Mesodermal cell (in vitro differentiated cells): Measurements from ENCODE around the gene CREBBP.

ENCODE experiments used
- H3K27ac ChIP-seq: 2 replicates; pipeline ENCODE4 v1.7.0; 2013; ENCODE audit warnings: mild to moderate bottlenecking, low read depth, low read length, moderate library complexity; ENCODE audit not compliant: severe bottlenecking
- H3K36me3 ChIP-seq: 2 replicates; pipeline ENCODE4 v1.7.1; 2013; ENCODE audit warnings: mild to moderate bottlenecking, low read length, moderate library complexity; ENCODE audit not compliant: control insufficient read depth, insufficient read depth
- H3K4me1 ChIP-seq: one replicate; pipeline ENCODE4 v1.7.1; 2013; ENCODE audit warnings: mild to moderate bottlenecking, low read length; ENCODE audit not compliant: insufficient read depth, control insufficient read depth, poor library complexity, severe bottlenecking
- H3K4me3 ChIP-seq: 2 replicates; pipeline ENCODE4 v1.7.0; 2013; ENCODE audit warnings: low read length, control low read depth, mild to moderate bottlenecking; ENCODE audit not compliant: insufficient read depth, poor library complexity, severe bottlenecking; ENCODE audit errors: extremely low read depth
- H3K9me3 ChIP-seq: 2 replicates; pipeline ENCODE4 v1.7.1; 2013; ENCODE audit warnings: mild to moderate bottlenecking, low read length, moderate library complexity; ENCODE audit not compliant: control insufficient read depth
- WGBS, 2 experiments: methylation state at CpG; one replicate each; pipeline ENCODE4 v1.1.5; 2013; ENCODE audit warnings: missing lambda C conversion rate in 2 of 2; ENCODE audit not compliant: insufficient coverage in 2 of 2; 5-methylcytosine and 5-hydroxymethylcytosine counted together

CREBBP gene

DNA sequence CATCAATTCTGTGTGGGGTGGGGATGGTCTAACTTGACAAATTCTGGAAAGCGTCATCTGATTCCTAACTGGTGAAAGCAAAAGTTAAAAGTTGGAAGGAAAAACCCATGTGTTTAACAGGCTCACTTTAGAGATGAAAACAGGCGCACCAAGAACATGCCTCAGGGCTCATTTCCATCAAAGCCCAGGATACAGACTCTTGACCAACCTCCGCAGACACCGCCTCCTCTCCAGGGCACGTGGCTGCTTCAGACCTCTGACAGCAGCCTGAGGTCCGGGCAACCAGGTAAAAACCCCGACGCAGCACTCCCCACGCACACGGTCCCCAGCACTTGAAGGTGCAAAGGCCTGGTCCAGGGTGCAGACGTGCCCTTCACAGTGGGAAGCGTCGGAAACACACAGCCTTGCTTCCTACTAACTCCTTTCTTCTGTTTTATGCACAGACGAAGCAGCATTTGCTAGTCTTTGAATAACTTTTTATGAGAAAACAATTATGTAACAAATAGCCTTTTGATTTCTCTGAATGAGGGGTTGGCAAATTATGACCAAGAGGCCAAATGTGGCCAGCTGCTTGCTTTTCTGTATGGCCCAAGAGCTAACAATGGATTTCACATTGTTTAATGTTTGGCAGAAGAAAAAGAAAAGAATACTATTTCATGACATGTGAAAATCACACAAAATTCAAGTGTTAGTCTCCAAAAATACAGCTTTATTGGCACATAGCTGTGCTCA lies 119.0 kb downstream of the CREBBP start:
- H3K4me1 ChIP-seq: no peaks in the 10 kb centered on the region
- H3K4me3 ChIP-seq: no peak overlapping the region
- no peak overlapping the region for H3K27ac ChIP-seq
- H3K9me3 ChIP-seq: no peaks in the 10 kb centered on the region
- WGBS, 2 experiments: 88 to 94% methylated on average over 13 of the region's 14 CpGs
- peaks cover 84% of the 10 kb centered on the region for H3K36me3 ChIP-seq

DNA sequence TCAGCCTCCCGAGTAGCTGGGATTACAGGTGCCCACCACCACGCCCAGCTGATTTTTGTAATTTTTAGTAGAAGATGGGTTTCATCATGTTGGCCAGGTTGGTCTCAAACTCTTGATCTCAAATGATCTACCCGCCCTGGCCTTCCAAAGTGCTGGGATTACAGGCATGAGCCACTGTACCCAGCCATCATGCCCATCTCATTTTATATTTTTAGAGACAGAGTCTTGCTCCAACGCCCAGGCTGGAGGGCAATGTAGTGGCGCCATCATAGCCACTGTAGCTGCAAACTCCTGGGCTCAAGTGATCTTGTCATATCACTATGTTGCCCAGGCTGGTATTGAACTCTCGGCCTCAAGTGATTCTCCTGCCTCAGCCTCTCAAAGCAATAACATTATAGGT lies 120.0 kb downstream of the CREBBP start:
- WGBS, 2 experiments: 90 to 94% methylated on average over 2 to 4 of the region's 6 CpGs
- H3K27ac ChIP-seq: no peak overlapping the region
- no peak overlapping the region for H3K4me3 ChIP-seq
- peaks cover 83% of the 10 kb centered on the region for H3K36me3 ChIP-seq
- no peaks in the 10 kb centered on the region for H3K9me3 ChIP-seq
- H3K4me1 ChIP-seq: no peaks in the 10 kb centered on the region

DNA sequence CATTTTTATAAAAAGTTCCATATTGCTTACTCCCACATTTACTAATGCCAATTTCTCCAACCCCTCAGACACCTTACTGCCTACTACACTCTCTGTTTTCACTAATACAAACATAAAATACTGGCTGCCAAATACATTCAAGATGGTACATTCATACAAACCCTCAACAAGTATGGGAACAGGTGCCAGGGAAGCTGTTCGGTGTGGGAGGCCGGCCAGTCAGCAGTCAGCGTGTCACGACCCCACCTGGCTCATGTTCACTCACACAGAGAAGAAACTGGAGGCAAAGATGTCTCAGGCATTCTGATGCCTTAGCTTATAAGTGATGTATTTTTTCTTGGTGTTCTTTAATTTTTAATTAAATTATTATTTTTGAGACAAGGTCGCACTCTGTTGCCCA lies 120.8 kb downstream of the CREBBP start:
- H3K4me1 ChIP-seq: no peaks in the 10 kb centered on the region
- H3K36me3 ChIP-seq: peaks cover 77% of the 10 kb centered on the region
- 100% methylated on average over 1 of the region's 5 CpGs; no CpG with 5 or more reads in 1 of the 2 experiments for WGBS, 2 experiments

GRCh38 chr16:3756113-3756512 lies 124.4 kb downstream of the CREBBP start:
- no peaks in the 10 kb centered on the region for H3K4me1 ChIP-seq
- peaks cover 77% of the 10 kb centered on the region for H3K36me3 ChIP-seq
- whole genome bisulfite sequencing, 2 experiments: 96 to 99% methylated on average over 7 of the region's 9 CpGs
- H3K4me3 ChIP-seq: no peak overlapping the region
- no peaks in the 10 kb centered on the region for H3K9me3 ChIP-seq
- H3K27ac ChIP-seq: no peak overlapping the region

More for the DNA sequence above, 120.8 kb downstream of the CREBBP start:
- Histone ChIP-seq H3K9me3 (no peaks in the 10 kb centered on the region), H3K27ac (no peak overlapping the region), H3K4me3 (no peak overlapping the region)

GRCh38 chr16:3755249-3755648 lies 125.3 kb downstream of the CREBBP start:
- Histone ChIP-seq H3K27ac (no peak overlapping the region), H3K4me3 (no peak overlapping the region), H3K9me3 (no peaks in the 10 kb centered on the region), H3K4me1 (no peaks in the 10 kb centered on the region), H3K36me3 (peaks cover 79% of the 10 kb centered on the region)
- 100% methylated on average over 1 of the region's 4 CpGs; no CpG with 5 or more reads in 1 of the 2 experiments for WGBS, 2 experiments

GRCh38 chr16:3754772-3755171 lies 125.7 kb downstream of the CREBBP start:
- Histone ChIP-seq H3K4me1 (no peaks in the 10 kb centered on the region), H3K27ac (no peak overlapping the region), H3K4me3 (no peak overlapping the region), H3K36me3 (peaks cover 80% of the 10 kb centered on the region), H3K9me3 (no peaks in the 10 kb centered on the region)
- 80 to 100% methylated on average over 2 of the region's 5 CpGs for WGBS, 2 experiments

DNA sequence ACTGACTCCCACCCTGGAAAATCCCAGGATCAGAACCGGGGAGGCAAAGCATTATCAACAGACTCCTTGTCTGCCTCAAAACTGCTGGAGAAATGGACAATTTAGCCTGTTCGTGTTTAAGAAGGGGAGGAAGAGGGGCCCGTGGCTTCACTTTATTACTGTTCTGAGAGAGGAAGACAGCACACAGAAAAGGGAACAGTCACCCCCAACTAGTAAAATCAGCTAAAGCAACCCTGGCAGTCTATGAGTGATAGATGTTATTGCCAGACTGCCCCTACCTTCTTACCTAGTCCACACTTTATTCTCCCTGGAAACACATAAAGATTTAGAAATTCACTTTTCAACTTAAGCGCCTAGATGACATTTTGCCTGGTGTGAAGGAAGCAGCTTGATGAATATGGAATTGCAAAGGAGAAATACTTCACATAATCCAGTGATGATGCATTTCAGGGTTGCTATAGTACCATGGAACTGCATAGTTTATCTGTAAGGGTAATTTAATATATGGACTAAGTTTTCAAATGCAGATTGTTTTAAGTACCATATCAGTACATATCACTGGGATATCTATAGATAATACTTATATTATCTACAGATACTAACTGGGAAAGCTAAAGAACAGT lies 126.3 kb downstream of the CREBBP start:
- Histone ChIP-seq H3K4me1 (no peaks in the 10 kb centered on the region), H3K36me3 (peaks cover 76% of the 10 kb centered on the region), H3K27ac (no peak overlapping the region), H3K9me3 (no peaks in the 10 kb centered on the region), H3K4me3 (no peak overlapping the region)
- WGBS, 2 experiments: 84 to 89% methylated on average over 2 of the region's 4 CpGs

- 96 to 99% methylated on average over 15 of the region's 15 CpGs for WGBS, 2 experiments
- no peaks in the 10 kb centered on the region for H3K4me1 ChIP-seq
- peaks cover 74% of the 10 kb centered on the region for H3K36me3 ChIP-seq
- H3K4me3 ChIP-seq: no peak overlapping the region
- no peak overlapping the region for H3K27ac ChIP-seq
- H3K9me3 ChIP-seq: no peaks in the 10 kb centered on the region
These were observed 127.5 kb downstream of the CREBBP start for GRCh38 chr16:3752984-3753383.

DNA sequence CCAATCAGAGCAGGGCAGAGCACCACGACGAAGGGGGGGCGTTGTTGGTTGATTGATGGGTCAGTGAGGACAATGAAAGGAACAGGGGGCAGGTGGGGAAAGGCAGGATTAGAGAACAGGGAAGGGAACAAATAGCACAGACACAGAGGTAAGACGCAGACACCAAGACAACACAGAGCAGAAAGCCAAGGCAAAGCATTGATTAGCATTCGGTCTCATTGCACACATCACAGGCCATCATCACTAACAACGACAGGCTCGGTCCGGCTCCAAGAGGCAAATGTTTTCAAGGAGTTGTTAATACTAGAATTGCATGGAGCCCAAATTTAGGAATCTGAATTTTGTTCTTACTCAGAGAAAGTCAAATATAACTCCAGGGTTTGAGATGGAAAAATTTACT lies 128.6 kb downstream of the CREBBP start:
- 100% methylated on average over 2 of the region's 8 CpGs; no CpG with 5 or more reads in 1 of the 2 experiments for WGBS, 2 experiments
- H3K4me1 ChIP-seq: no peaks in the 10 kb centered on the region
- no peaks in the 10 kb centered on the region for H3K9me3 ChIP-seq
- peaks cover 72% of the 10 kb centered on the region for H3K36me3 ChIP-seq
- no peak overlapping the region for H3K4me3 ChIP-seq
- no peak overlapping the region for H3K27ac ChIP-seq

GRCh38 chr16:3748307-3748706 lies 132.2 kb downstream of the CREBBP start:
- H3K36me3 ChIP-seq: peaks cover 82% of the 10 kb centered on the region

DNA sequence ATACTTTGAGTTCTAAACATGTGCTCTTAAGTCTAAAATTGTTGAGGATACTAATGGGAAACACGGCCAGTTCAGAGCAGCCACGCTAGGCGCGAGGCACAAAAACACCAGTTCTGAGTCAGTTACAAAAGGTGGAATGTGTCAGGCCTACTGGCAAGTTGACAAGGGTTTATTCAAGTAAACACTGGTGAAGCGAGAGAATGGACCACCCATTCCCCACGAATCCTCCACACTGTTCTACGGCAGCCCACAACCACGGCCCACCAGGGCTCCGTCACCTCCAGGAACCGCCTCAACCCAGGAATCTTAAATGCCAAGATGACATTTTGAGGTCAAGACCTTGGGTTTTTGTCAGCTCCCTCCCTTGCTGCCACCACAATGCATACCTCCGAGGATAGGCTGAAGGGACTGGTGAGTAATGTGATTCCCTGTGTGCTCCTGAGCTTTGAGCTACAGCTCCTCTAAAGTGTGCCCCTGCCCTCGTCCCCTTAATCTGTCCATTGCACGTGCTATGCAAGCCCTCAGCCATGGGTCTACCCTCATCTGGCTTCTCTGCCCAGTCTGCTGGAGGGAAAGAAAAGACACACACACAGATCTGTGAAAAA lies 134.7 kb downstream of the CREBBP start:
- Histone ChIP-seq H3K36me3 (peaks cover 87% of the 10 kb centered on the region), H3K4me3 (no peak overlapping the region), H3K9me3 (no peaks in the 10 kb centered on the region), H3K27ac (no peak overlapping the region), H3K4me1 (peaks cover 8% of the 10 kb centered on the region)
- 93 to 95% methylated on average over 12 to 13 of the region's 13 CpGs for WGBS, 2 experiments

More at GRCh38 chr16:3748307-3748706, 132.2 kb downstream of the CREBBP start:
- Histone ChIP-seq H3K4me1 (peaks cover 8% of the 10 kb centered on the region), H3K4me3 (no peak overlapping the region), H3K27ac (no peak overlapping the region), H3K9me3 (no peaks in the 10 kb centered on the region)
- 95% methylated on average over 5 of the region's 5 CpGs for WGBS, 2 experiments
